ENCODE measurements around the gene TMSB10. TPM values are rescaled to one million over a fixed set of nuclear protein-coding genes. Genes with fewer than 3 reads are reported as not detected.

TMSB10 gene
- polyA plus RNA-seq, 3 donors = 5,130 to 7,914 (median 6,847) TPM

- no peaks in the 10 kb centered on the region for H3K36me3 Mint-ChIP-seq
- Histone ChIP-seq H3K79me2 (ENCODE audit: insufficient read depth, low read length) (no peaks in the 10 kb centered on the region), H3K4me2 (replicated peaks; ENCODE audit: extremely low read depth, low read length, poor library complexity, severe bottlenecking) (no peak overlapping the region), H3K4me1 (ENCODE audit: control insufficient read depth in 1 of 2, insufficient read depth in 2 of 2, low read length in 2 of 2) (no peaks in the 10 kb centered on the region), H3K9ac (ENCODE audit: insufficient read depth, low read length, poor library complexity, severe bottlenecking) (no peak overlapping the region), H3K9me3 (replicated peaks in 1 of 2; ENCODE audit: control insufficient read depth in 1 of 2, insufficient read depth in 1 of 2, low read length in 2 of 2) (no peaks in the 10 kb centered on the region), H4K20me1 (ENCODE audit: insufficient read depth, low read length) (no peaks in the 10 kb centered on the region), H3K27me3 (ENCODE audit: control insufficient read depth in 2 of 2, insufficient read depth in 2 of 2, low read length in 2 of 2) (no peaks in the 10 kb centered on the region), H2AFZ (ENCODE audit: insufficient read depth, low read depth, low read length, poor library complexity, severe bottlenecking) (no peak overlapping the region), H3K27ac (ENCODE audit: low read depth in 1 of 2, low read length in 2 of 2) (no peak overlapping the region), H3K4me3 (replicated peaks in 1 of 3; ENCODE audit: low read depth in 2 of 3, low read length in 3 of 3) (no peak overlapping the region), H3K36me3 (replicated peaks in 1 of 2; ENCODE audit: control insufficient read depth in 1 of 2, insufficient read depth in 2 of 2, low read length in 2 of 2) (no peaks in the 10 kb centered on the region)
- TF ChIP-seq, protein P1, sequence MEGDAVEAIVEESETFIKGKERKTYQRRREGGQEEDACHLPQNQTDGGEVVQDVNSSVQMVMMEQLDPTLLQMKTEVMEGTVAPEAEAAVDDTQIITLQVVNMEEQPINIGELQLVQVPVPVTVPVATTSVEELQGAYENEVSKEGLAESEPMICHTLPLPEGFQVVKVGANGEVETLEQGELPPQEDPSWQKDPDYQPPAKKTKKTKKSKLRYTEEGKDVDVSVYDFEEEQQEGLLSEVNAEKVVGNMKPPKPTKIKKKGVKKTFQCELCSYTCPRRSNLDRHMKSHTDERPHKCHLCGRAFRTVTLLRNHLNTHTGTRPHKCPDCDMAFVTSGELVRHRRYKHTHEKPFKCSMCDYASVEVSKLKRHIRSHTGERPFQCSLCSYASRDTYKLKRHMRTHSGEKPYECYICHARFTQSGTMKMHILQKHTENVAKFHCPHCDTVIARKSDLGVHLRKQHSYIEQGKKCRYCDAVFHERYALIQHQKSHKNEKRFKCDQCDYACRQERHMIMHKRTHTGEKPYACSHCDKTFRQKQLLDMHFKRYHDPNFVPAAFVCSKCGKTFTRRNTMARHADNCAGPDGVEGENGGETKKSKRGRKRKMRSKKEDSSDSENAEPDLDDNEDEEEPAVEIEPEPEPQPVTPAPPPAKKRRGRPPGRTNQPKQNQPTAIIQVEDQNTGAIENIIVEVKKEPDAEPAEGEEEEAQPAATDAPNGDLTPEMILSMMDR (IDR thresholded peaks at IDR 0.05) = no peak
- peak overlapping the region in 2 of 7 donors; percentile 7 to 44 for H3K27ac Mint-ChIP-seq
- DNase-seq = no peak
- intact Hi-C loops (cut with micrococcal nuclease) = no loop called here
- no peak overlapping the region for H3K4me3 Mint-ChIP-seq
- no peaks in the 10 kb centered on the region for H3K27me3 Mint-ChIP-seq (ENCODE audit: low read depth in 3 of 3)
- peaks cover 0 to 2% (median 2%) of the 10 kb centered on the region in 7 donors for H3K9me3 Mint-ChIP-seq
- peaks cover 3% of the 10 kb centered on the region for H3K4me1 Mint-ChIP-seq
- WGBS (ENCODE audit: insufficient coverage) = 100% methylated on average over 2 of the region's 3 CpGs
Observed at GRCh38 chr2:84953535-84953934, 48.1 kb downstream of the TMSB10 start.

DNA sequence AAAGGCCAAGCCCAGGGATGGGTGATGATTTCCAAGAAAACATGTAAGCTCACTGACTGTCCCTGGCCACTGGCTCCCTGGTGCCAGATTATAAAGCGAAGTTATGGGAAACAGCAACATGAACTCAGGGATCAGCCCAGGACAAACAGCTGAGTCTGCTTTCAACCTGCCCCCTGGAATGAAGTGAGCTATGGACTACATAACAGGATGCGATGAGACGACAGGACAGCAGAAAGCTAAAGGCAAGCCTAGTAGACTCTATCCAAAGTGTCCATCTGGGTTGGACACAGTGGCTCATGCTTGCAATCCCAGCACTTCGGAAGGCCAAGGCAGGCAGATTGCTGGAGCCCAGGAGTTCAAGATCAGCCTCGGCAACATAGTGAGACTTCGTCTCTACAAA, 48.9 kb downstream of the TMSB10 start:
- Mint-ChIP-seq H3K4me3 (no peak overlapping the region), H3K27ac (no peak overlapping the region), H3K4me1 (peaks cover 7% of the 10 kb centered on the region), H3K36me3 (no peaks in the 10 kb centered on the region), H3K9me3 (peaks cover 0 to 2% (median 2%) of the 10 kb centered on the region in 7 donors), H3K27me3 (ENCODE audit: low read depth in 3 of 3) (no peaks in the 10 kb centered on the region)
- Histone ChIP-seq H3K36me3 (replicated peaks in 1 of 2; ENCODE audit: control insufficient read depth in 1 of 2, insufficient read depth in 2 of 2, low read length in 2 of 2) (no peaks in the 10 kb centered on the region), H3K9me3 (replicated peaks in 1 of 2; ENCODE audit: control insufficient read depth in 1 of 2, insufficient read depth in 1 of 2, low read length in 2 of 2) (no peaks in the 10 kb centered on the region), H3K27me3 (ENCODE audit: control insufficient read depth in 2 of 2, insufficient read depth in 2 of 2, low read length in 2 of 2) (no peaks in the 10 kb centered on the region), H3K27ac (ENCODE audit: low read depth in 1 of 2, low read length in 2 of 2) (no peak overlapping the region), H4K20me1 (ENCODE audit: insufficient read depth, low read length) (peaks cover under 1% of the 10 kb centered on the region), H3K79me2 (ENCODE audit: insufficient read depth, low read length) (no peaks in the 10 kb centered on the region), H3K4me2 (replicated peaks; ENCODE audit: extremely low read depth, low read length, poor library complexity, severe bottlenecking) (no peak overlapping the region), H3K4me1 (ENCODE audit: control insufficient read depth in 1 of 2, insufficient read depth in 2 of 2, low read length in 2 of 2) (peaks cover 0 to 5% of the 10 kb centered on the region in 2 donors), H3K9ac (ENCODE audit: insufficient read depth, low read length, poor library complexity, severe bottlenecking) (no peak overlapping the region), H3K4me3 (replicated peaks in 1 of 3; ENCODE audit: low read depth in 2 of 3, low read length in 3 of 3) (no peak overlapping the region), H2AFZ (ENCODE audit: insufficient read depth, low read depth, low read length, poor library complexity, severe bottlenecking) (no peak overlapping the region)
- DNase-seq = no peak
- TF ChIP-seq, protein P1 (IDR thresholded peaks at IDR 0.05) = no peak
- intact Hi-C loops (cut with micrococcal nuclease) = no loop called here
- WGBS (ENCODE audit: insufficient coverage) = 99% methylated on average over 6 of the region's 6 CpGs

Other genes with a start within 250 kb of the TMSB10 start
- under 1 TPM; 0.53 to 0.95 (median 0.79) TPM for gene TRABD2A, start 24.6 kb upstream of the TMSB10 start, polyA plus RNA-seq
- gene KCMF1, start 65.5 kb downstream of the TMSB10 start, polyA plus RNA-seq = 10 to 100 TPM; 22.5 to 52.9 (median 28.5) TPM
- under 1 TPM in 2 of 3 donors, not detected in 1; 0.05 to 0.09 TPM for gene TCF7L1, start 227.7 kb downstream of the TMSB10 start, polyA plus RNA-seq

Data from CD14-positive monocyte (primary cell).